ENCODE data around the gene EPAS1. TPM values are rescaled to one million over a fixed set of nuclear protein-coding genes. Genes with fewer than 3 reads are reported as not detected.

EPAS1 gene
- total and polyA plus RNA-seq, 2 of the 8 experiments (the other 6 are each of a cell fraction or from before 2014, with no cell fraction given) = 2.0 to 4.9 TPM

GRCh38 chr2:46332686-46333281 is 35.6 kb downstream of the EPAS1 start:
- Histone ChIP-seq H3K36me3 (ENCODE audit: control insufficient read depth in 2 of 4, insufficient read depth in 4 of 4, low read length in 3 of 4) (no peaks in the 10 kb centered on the region), H3K79me2 (ENCODE audit: control insufficient read depth in 1 of 2, insufficient read depth in 2 of 2, low read length in 2 of 2) (no peaks in the 10 kb centered on the region), H3K9me3 (ENCODE audit: insufficient read depth in 2 of 2, low read depth in 1 of 2, low read length in 1 of 2) (no peaks in the 10 kb centered on the region), H2AFZ (ENCODE audit: low read length) (no peak overlapping the region), H3K4me2 (ENCODE audit: insufficient read depth in 1 of 2, low read depth in 2 of 2, low read length in 2 of 2) (no peak overlapping the region), H3K18ac (ENCODE audit: extremely low read depth, low read length) (no peak overlapping the region), H2AK5ac (ENCODE audit: low read depth, low read length) (no peak overlapping the region; the same call in 1 of the 2 replicates), H4K20me1 (replicated peaks in 1 of 2; ENCODE audit: control insufficient read depth in 1 of 2, insufficient read depth in 2 of 2, low read length in 2 of 2) (no peaks in the 10 kb centered on the region), H2BK15ac (ENCODE audit: low read length) (no peak overlapping the region), H3K27ac (ENCODE audit: low read depth, low read length) (no peak overlapping the region), H2BK12ac (ENCODE audit: low read depth, low read length) (no peak overlapping the region), H4K5ac (ENCODE audit: insufficient read length, low read depth, low read length) (no peak overlapping the region), H3K4me1 (replicated peaks in 1 of 4; ENCODE audit: control insufficient read depth in 3 of 4, insufficient read depth in 4 of 4, low read length in 3 of 4) (peaks cover 0 to 14% (median 10%) of the 10 kb centered on the region in 4 experiments; a peak in 6 of 7 replicates), H3K79me1 (ENCODE audit: low read depth, low read length) (no peaks in the 10 kb centered on the region), H2BK120ac (replicated peaks; ENCODE audit: low read depth, low read length) (no peak overlapping the region), H3K4me3 (ENCODE audit: extremely low read depth in 1 of 4, insufficient read depth in 2 of 4, low read depth in 3 of 4, low read length in 4 of 4) (no peak overlapping the region), H2BK5ac (ENCODE audit: low read depth, low read length) (no peak overlapping the region), H3K9ac (replicated peaks in 1 of 4; ENCODE audit: extremely low read depth in 1 of 4, low read depth in 3 of 4, low read length in 3 of 4) (no peak overlapping the region), H3K23me2 (ENCODE audit: low read depth, low read length) (no peaks in the 10 kb centered on the region), H3K23ac (ENCODE audit: insufficient read length) (no peak overlapping the region), H3K4ac (replicated peaks; ENCODE audit: insufficient read length, low read depth, low read length) (no peak overlapping the region), H4K91ac (replicated peaks; ENCODE audit: insufficient read length, low read length) (no peak overlapping the region), H3K27me3 (replicated peaks in 1 of 4; ENCODE audit: control insufficient read depth in 3 of 4, extremely low read depth in 1 of 4, insufficient read depth in 3 of 4, low read length in 3 of 4) (no peaks in the 10 kb centered on the region; a peak in 1 of 7 replicates), H2BK20ac (ENCODE audit: low read length) (peak overlapping the region; percentile 49; the same call in 1 of the 2 replicates), H3K14ac (ENCODE audit: insufficient read length) (no peak overlapping the region), H4K8ac (ENCODE audit: extremely low read depth, insufficient read depth, low read length) (no peak overlapping the region), H3K56ac (replicated peaks; ENCODE audit: insufficient read length, low read depth, low read length) (no peak overlapping the region)
- POLR2A ChIA-PET (ENCODE audit: partially characterized antibody) = no interaction called here
- CTCF ChIA-PET (ENCODE audit: partially characterized antibody) = interaction anchor here (0.6 to 2.0 kb wide), 10 partner anchors 11 to 270 kb away, joined by 3 to 9 read pairs (median 4); no protein-coding TSS in a partner anchor
- WGBS, 2 experiments (ENCODE audit: extremely low coverage in 1 of 2, insufficient coverage in 1 of 2, insufficient read length in 1 of 2, insufficient replicate concordance in 2 of 2, low coverage in 1 of 2, low lambda C conversion rate in 2 of 2, missing lambda C conversion rate in 1 of 2) = 83% methylated on average over 8 of the region's 8 CpGs; no CpG with 5 or more reads in 1 of the 2 experiments
- FAIRE-seq (no peak), DNase-seq (ENCODE audit: low read depth in 1 of 2, low spot score in 2 of 2) (no peak)
- TF ChIP-seq SIN3A (conservative IDR thresholded peaks at IDR 0.05 in 1 of 2, IDR thresholded peaks at IDR 0.05 in 1 of 2; ENCODE audit: low read depth in 1 of 2, low read length in 2 of 2) (no peak), ATF3 (IDR thresholded peaks at IDR 0.05; ENCODE audit: insufficient read depth, low read depth, low read length) (no peak), RFX5 (IDR thresholded peaks at IDR 0.05; ENCODE audit: borderline replicate concordance, low read depth, low read length) (no peak), EZH2 (IDR thresholded peaks at IDR 0.05; ENCODE audit: low read depth, low read length, severe bottlenecking) (no peak), SIX5 (IDR thresholded peaks at IDR 0.05; ENCODE audit: low read depth, low read length) (no peak), E2F6 (IDR thresholded peaks at IDR 0.05) (no peak), POLR2AphosphoS5 (IDR thresholded peaks at IDR 0.05; ENCODE audit: low read depth, low read length) (no peak)
